ENCODE measurements around the gene SENP3. TPM values are rescaled to one million over a fixed set of nuclear protein-coding genes. Genes with fewer than 3 reads are reported as not detected.
A peak's percentile ranks its signal among the peaks of the same experiment; 100 is the strongest.

SENP3 gene
- total and polyA plus RNA-seq, 2 of the 13 experiments (the other 11 are each of a cell fraction or from before 2014, with no cell fraction given): 55.8 to 75.4 TPM

DNA sequence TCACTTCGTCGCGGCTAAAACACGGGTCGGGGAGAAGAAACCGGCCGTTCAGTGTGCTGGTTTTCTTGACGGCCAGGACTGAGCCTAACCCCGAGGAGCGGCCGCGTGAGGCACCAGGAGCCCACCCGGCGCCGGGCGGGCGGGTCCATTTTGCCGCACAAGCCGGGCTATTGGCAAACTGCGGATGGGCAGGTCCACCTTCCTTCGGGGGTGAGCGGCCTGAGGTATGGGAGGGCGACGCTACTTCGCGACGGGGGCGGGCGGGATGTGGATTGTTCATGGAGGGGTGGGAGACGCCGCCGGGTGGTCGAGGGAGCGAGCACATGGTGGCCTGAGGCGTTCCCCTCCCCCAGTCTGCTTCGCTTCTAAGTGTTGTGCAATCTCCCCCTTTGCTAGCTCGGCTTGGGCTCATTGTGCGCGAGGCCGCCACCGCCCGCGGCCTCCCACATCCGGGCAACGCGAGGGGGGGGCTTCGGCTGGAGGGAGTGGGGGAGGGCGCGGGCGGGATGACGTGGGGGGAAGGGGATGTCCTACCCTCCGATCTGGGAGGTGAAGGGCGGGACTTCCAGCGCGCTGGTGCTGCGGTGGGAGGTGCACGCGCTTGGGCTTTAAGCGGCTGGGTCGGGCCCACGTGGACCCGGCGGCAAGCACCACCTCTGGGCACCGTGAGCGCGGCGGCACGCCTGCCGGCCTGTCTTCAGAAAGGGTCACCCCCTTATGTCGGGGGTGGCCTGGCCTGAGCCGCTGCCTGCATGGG, 11.8 kb downstream of the SENP3 start (continued):
- TF ChIP-seq, protein P1, sequence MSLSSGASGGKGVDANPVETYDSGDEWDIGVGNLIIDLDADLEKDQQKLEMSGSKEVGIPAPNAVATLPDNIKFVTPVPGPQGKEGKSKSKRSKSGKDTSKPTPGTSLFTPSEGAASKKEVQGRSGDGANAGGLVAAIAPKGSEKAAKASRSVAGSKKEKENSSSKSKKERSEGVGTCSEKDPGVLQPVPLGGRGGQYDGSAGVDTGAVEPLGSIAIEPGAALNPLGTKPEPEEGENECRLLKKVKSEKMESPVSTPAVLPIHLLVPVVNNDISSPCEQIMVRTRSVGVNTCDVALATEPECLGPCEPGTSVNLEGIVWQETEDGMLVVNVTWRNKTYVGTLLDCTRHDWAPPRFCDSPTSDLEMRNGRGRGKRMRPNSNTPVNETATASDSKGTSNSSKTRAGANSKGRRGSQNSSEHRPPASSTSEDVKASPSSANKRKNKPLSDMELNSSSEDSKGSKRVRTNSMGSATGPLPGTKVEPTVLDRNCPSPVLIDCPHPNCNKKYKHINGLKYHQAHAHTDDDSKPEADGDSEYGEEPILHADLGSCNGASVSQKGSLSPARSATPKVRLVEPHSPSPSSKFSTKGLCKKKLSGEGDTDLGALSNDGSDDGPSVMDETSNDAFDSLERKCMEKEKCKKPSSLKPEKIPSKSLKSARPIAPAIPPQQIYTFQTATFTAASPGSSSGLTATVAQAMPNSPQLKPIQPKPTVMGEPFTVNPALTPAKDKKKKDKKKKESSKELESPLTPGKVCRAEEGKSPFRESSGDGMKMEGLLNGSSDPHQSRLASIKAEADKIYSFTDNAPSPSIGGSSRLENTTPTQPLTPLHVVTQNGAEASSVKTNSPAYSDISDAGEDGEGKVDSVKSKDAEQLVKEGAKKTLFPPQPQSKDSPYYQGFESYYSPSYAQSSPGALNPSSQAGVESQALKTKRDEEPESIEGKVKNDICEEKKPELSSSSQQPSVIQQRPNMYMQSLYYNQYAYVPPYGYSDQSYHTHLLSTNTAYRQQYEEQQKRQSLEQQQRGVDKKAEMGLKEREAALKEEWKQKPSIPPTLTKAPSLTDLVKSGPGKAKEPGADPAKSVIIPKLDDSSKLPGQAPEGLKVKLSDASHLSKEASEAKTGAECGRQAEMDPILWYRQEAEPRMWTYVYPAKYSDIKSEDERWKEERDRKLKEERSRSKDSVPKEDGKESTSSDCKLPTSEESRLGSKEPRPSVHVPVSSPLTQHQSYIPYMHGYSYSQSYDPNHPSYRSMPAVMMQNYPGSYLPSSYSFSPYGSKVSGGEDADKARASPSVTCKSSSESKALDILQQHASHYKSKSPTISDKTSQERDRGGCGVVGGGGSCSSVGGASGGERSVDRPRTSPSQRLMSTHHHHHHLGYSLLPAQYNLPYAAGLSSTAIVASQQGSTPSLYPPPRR (CRISPR knock-in tag; IDR thresholded peaks at IDR 0.05; ENCODE audit: borderline replicate concordance): no peak
- peak; percentile 46 for TF ChIP-seq HDAC2 (CRISPR knock-in tag; IDR thresholded peaks at IDR 0.05)
- peak; percentile 63; the same call in 1 of the 2 replicates for TF ChIP-seq CCDC6 (CRISPR knock-in tag; IDR thresholded peaks at IDR 0.05)
- TF ChIP-seq NAIF1 (CRISPR knock-in tag; IDR thresholded peaks at IDR 0.05; ENCODE audit: borderline replicate concordance): no peak
- 0 out of 2 replicates have a peak, but pooled peaks have one; percentile 13 for TF ChIP-seq ZNF558 (CRISPR knock-in tag; IDR thresholded peaks at IDR 0.05; ENCODE audit: borderline replicate concordance)
- TF ChIP-seq ZNF850 (CRISPR knock-in tag; conservative IDR thresholded peaks at IDR 0.05): no peak
- TF ChIP-seq ZNF136 (CRISPR knock-in tag; IDR thresholded peaks at IDR 0.05; ENCODE audit: low read depth): no peak
- peak; percentile 13; the same call in 1 of the 2 replicates for TF ChIP-seq MAF1 (CRISPR knock-in tag; IDR thresholded peaks at IDR 0.05; ENCODE audit: borderline replicate concordance)
- TF ChIP-seq NR2C2 (CRISPR knock-in tag; IDR thresholded peaks at IDR 0.05; ENCODE audit: borderline replicate concordance): no peak
- no peak for TF ChIP-seq ZNF546 (CRISPR knock-in tag; conservative IDR thresholded peaks at IDR 0.05)
- peak; percentile 12 for TF ChIP-seq SKI (IDR thresholded peaks at IDR 0.05; ENCODE audit: partially characterized antibody)
- no peak for TF ChIP-seq SSRP1 (CRISPR knock-in tag; IDR thresholded peaks at IDR 0.05)
- TF ChIP-seq ZNF335 (CRISPR knock-in tag; IDR thresholded peaks at IDR 0.05): no peak
- peak; percentile 39; the same call in 1 of the 2 replicates for TF ChIP-seq FOXK1 (CRISPR knock-in tag; IDR thresholded peaks at IDR 0.05; ENCODE audit: borderline replicate concordance, low read depth)
- no peak for TF ChIP-seq FIP1L1 (IDR thresholded peaks at IDR 0.05; ENCODE audit: borderline replicate concordance, insufficient read depth, low read depth, low read length)
- 0 out of 2 replicates have a peak, but pooled peaks have one; percentile 22 for TF ChIP-seq ZSCAN25 (CRISPR knock-in tag; IDR thresholded peaks at IDR 0.05)
- no peak for TF ChIP-seq GTF3A (CRISPR knock-in tag; conservative IDR thresholded peaks at IDR 0.05)
- TF ChIP-seq ZNF775 (CRISPR knock-in tag; IDR thresholded peaks at IDR 0.05; ENCODE audit: borderline replicate concordance): no peak
- TF ChIP-seq, protein P2, sequence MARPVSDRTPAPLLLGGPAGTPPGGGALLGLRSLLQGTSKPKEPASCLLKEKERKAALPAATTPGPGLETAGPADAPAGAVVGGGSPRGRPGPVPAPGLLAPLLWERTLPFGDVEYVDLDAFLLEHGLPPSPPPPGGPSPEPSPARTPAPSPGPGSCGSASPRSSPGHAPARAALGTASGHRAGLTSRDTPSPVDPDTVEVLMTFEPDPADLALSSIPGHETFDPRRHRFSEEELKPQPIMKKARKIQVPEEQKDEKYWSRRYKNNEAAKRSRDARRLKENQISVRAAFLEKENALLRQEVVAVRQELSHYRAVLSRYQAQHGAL (CRISPR knock-in tag; IDR thresholded peaks at IDR 0.05; ENCODE audit: not compliant biosample characterization): no peak
